SK-N-SH (cell line): ENCODE results near the gene EN1. TPM values are rescaled to one million over a fixed set of nuclear protein-coding genes. Genes with fewer than 3 reads are reported as not detected.

Experiments
- CTCF ChIA-PET: fragments of 300-600, 350-600 bp; formaldehyde crosslinking; extraction: SDS; loops from one replicate; lab custom pipeline; 2021; lab: Yijun Ruan, JAX
- POLR2A ChIA-PET: fragments of 350-600 bp; sonication (Branson Sonifier 250); formaldehyde crosslinking; extraction: SDS; loops from one replicate; lab custom pipeline; 2020; ENCODE audit warnings: antibody characterized with exemption, inconsistent platforms; lab: Yijun Ruan, JAX
- DNase-seq: peaks from one replicate; pipeline ENCODE4 v3.0.0; 2012
- H2AFZ ChIP-seq: fragments of 200-600 bp; sonication (generic); 2 replicates; pipeline ENCODE4 v1.8.1; 2016; ENCODE audit warnings: antibody characterized with exemption, mild to moderate bottlenecking, low read depth
- H3F3A ChIP-seq: fragments of 200-600 bp; sonication (generic); replicated peaks from 2 replicates; pipeline ENCODE3; 2016; ENCODE audit warnings: antibody characterized with exemption, mild to moderate bottlenecking; ENCODE audit not compliant: insufficient read depth
- H3K27ac ChIP-seq, 2 experiments: fragments of 200-500 bp in 1 of 2; fragments of 200-600 bp in 1 of 2; sonication (Bioruptor generic) in 1 of 2; sonication (generic), shearing (Covaris generic) in 1 of 2; 2 replicates each; pipeline versions ENCODE4 v1.5.1 to v1.6.1; 2014 to 2016; ENCODE audit warnings: low read depth in 2 of 2, inconsistent platforms in 1 of 2, low read length in 1 of 2, mild to moderate bottlenecking in 1 of 2, mixed read lengths in 1 of 2
- H3K27me3 ChIP-seq: fragments of 200-600 bp; sonication (generic), shearing (Covaris generic); 2 replicates; pipeline ENCODE4 v1.6.1; 2016; ENCODE audit warnings: mixed run types; ENCODE audit not compliant: insufficient read depth
- H3K36me3 ChIP-seq, 2 experiments: fragments of 200-500 bp in 1 of 2; fragments of 200-600 bp in 1 of 2; sonication (Bioruptor generic) in 1 of 2; sonication (generic) in 1 of 2; replicated peaks in 1 of 2; 2 replicates each; pipeline versions ENCODE3 to v1.5.1; 2014 to 2016; ENCODE audit warnings: low read length in 1 of 2, mild to moderate bottlenecking in 1 of 2; ENCODE audit not compliant: insufficient read depth in 2 of 2, control insufficient read depth in 1 of 2
- H3K4me1 ChIP-seq, 2 experiments: fragments of 200-500 bp in 1 of 2; fragments of 200-600 bp in 1 of 2; sonication (Bioruptor generic) in 1 of 2; sonication (generic), shearing (Covaris generic) in 1 of 2; 2 replicates each; pipeline versions ENCODE4 v1.5.1 to v1.6.1; 2014 to 2016; ENCODE audit warnings: low read depth in 1 of 2, low read length in 1 of 2, mixed run types in 1 of 2; ENCODE audit not compliant: insufficient read depth in 2 of 2, control insufficient read depth in 1 of 2
- H3K4me2 ChIP-seq: fragments of 200-600 bp; sonication (generic), shearing (Covaris generic); 2 replicates; pipeline ENCODE4 v1.6.1; 2017; ENCODE audit warnings: mixed run types
- H3K4me3 ChIP-seq, 2 experiments: fragments of 200-500 bp in 1 of 2; fragments of 200-600 bp in 1 of 2; sonication (Bioruptor generic) in 1 of 2; sonication (generic), shearing (Covaris generic) in 1 of 2; 2 replicates each; pipeline versions ENCODE4 v1.5.1 to v1.8.1; 2014 to 2016; ENCODE audit warnings: low read depth in 2 of 2, inconsistent platforms in 1 of 2, low read length in 1 of 2, mild to moderate bottlenecking in 1 of 2, mixed read lengths in 1 of 2, moderate library complexity in 1 of 2
- H3K79me2 ChIP-seq: fragments of 200-600 bp; sonication (generic); 2 replicates; pipeline ENCODE4 v1.8.1; 2017; ENCODE audit warnings: mild to moderate bottlenecking; ENCODE audit not compliant: insufficient read depth
- H3K9ac ChIP-seq: fragments of 200-600 bp; sonication (generic); 2 replicates; pipeline ENCODE4 v1.6.1; 2017; ENCODE audit warnings: mixed run types
- H3K9me2 ChIP-seq: fragments of 200-600 bp; sonication (generic); 2 replicates; pipeline ENCODE4 v1.6.1; 2017; ENCODE audit warnings: mixed run types
- H3K9me3 ChIP-seq: fragments of 200-600 bp; sonication (generic); 2 replicates; pipeline ENCODE4 v1.6.1; 2017; ENCODE audit warnings: mixed run types, mild to moderate bottlenecking, moderate library complexity
- H4K20me1 ChIP-seq: fragments of 200-600 bp; sonication (generic); 2 replicates; pipeline ENCODE4 v1.6.1; 2017; ENCODE audit warnings: mild to moderate bottlenecking, mixed run types; ENCODE audit not compliant: insufficient read depth
- EP300 ChIP-seq, 2 experiments: IDR thresholded peaks; 2 replicates each; pipeline versions ENCODE4 v1.4.0 to v1.6.1; 2012; ENCODE audit warnings: borderline replicate concordance in 1 of 2, low read depth in 1 of 2, low read length in 1 of 2
- FOSL2 ChIP-seq: IDR thresholded peaks from 2 replicates; pipeline ENCODE4 v1.4.0; 2012; ENCODE audit warnings: low read depth, mild to moderate bottlenecking, moderate library complexity, borderline replicate concordance
- FOXM1 ChIP-seq: IDR thresholded peaks from 2 replicates; pipeline ENCODE4 v1.4.0; 2012; ENCODE audit warnings: low read depth, mild to moderate bottlenecking
- GATA2 ChIP-seq: sonication (generic); formaldehyde crosslinking; IDR thresholded peaks from 2 replicates; pipeline ENCODE4 v1.5.0; 2020; ENCODE audit warnings: mild to moderate bottlenecking, missing genetic modification reagents
- JUND ChIP-seq: IDR thresholded peaks from 2 replicates; pipeline ENCODE4 v1.4.0; 2012
- MAX ChIP-seq: IDR thresholded peaks from 2 replicates; pipeline ENCODE4 v1.4.0; 2012; ENCODE audit warnings: low read depth
- PBX3 ChIP-seq: IDR thresholded peaks from 2 replicates; pipeline ENCODE4; 2012
- POLR2AphosphoS5 ChIP-seq: IDR thresholded peaks from 2 replicates; pipeline ENCODE4 v1.6.1; 2012; ENCODE audit warnings: low read depth, low read length
- RFX5 ChIP-seq: IDR thresholded peaks from 2 replicates; pipeline ENCODE4 v1.6.1; 2012; ENCODE audit warnings: mild to moderate bottlenecking, improper control_type of control experiment, low read length
- TAF1 ChIP-seq: IDR thresholded peaks from 2 replicates; pipeline ENCODE4 v1.6.1; 2012; ENCODE audit warnings: low read depth, mild to moderate bottlenecking, low read length, moderate library complexity, borderline replicate concordance
- TCF12 ChIP-seq: IDR thresholded peaks from 2 replicates; pipeline ENCODE4 v1.4.0; 2012
- TEAD4 ChIP-seq: IDR thresholded peaks from 2 replicates; pipeline ENCODE4 v1.4.0; 2012; ENCODE audit warnings: mild to moderate bottlenecking, borderline replicate concordance; ENCODE audit not compliant: insufficient read depth
- WGBS: methylation state at CpG from one replicate; pipeline ENCODE4 v1.1.6; 2017; ENCODE audit warnings: low lambda C conversion rate; 5-methylcytosine and 5-hydroxymethylcytosine counted together
- polyA plus RNA-seq, 3 experiments: library from polyadenylated mRNA; depleted of rRNA; stranded (reverse); fragments of >200 nt; gene quantifications; 2 replicates each; pipeline ENCODE4 v1.2.3, GENCODE V29; 2012
- TF ChIP-seq, protein P1 (sequence below): IDR thresholded peaks from 2 replicates; pipeline ENCODE4 v1.6.1; 2012; ENCODE audit warnings: mild to moderate bottlenecking, low read depth, low read length, moderate library complexity
- TF ChIP-seq, protein P2 (sequence below): fragments of 150-350 bp; IDR thresholded peaks from 2 replicates; pipeline ENCODE4 v1.6.1; 2017; ENCODE audit warnings: antibody characterized with exemption, low read length, low read depth, borderline replicate concordance

EN1 gene
- polyA plus RNA-seq, 1 of the 3 experiments (the other 2 are of a cell fraction), result not detected

GRCh38 chr2:118800736-118801135 lies 46.7 kb downstream of the EN1 start:
- Histone ChIP-seq H3K9me3 (no peaks in the 10 kb centered on the region), H3K27ac (no peak overlapping the region), H3K9ac (no peak overlapping the region), H2AFZ (no peak overlapping the region), H3K36me3 (no peaks in the 10 kb centered on the region), H4K20me1 (no peaks in the 10 kb centered on the region), H3K4me2 (no peak overlapping the region), H3K9me2 (no peaks in the 10 kb centered on the region), H3K4me3 (no peak overlapping the region), H3K27me3 (peaks cover 13% of the 10 kb centered on the region; the same call in 1 of the 2 replicates), H3K4me1 (no peaks in the 10 kb centered on the region), H3F3A (no peaks in the 10 kb centered on the region), H3K79me2 (no peaks in the 10 kb centered on the region)
- ChIA-PET POLR2A (no interaction called here), CTCF (no interaction called here)
- TF ChIP-seq EP300 (IDR thresholded peaks at IDR 0.05; ENCODE audit: borderline replicate concordance in 1 of 2, low read depth in 1 of 2, low read length in 1 of 2) (no peak), POLR2AphosphoS5 (no peak), MAX (no peak), RFX5 (no peak), GATA2 (CRISPR knock-in tag) (no peak), FOSL2 (no peak), TCF12 (no peak), TAF1 (no peak), JUND (no peak), TEAD4 (no peak), FOXM1 (no peak), PBX3 (no peak)
- TF ChIP-seq, protein P1, sequence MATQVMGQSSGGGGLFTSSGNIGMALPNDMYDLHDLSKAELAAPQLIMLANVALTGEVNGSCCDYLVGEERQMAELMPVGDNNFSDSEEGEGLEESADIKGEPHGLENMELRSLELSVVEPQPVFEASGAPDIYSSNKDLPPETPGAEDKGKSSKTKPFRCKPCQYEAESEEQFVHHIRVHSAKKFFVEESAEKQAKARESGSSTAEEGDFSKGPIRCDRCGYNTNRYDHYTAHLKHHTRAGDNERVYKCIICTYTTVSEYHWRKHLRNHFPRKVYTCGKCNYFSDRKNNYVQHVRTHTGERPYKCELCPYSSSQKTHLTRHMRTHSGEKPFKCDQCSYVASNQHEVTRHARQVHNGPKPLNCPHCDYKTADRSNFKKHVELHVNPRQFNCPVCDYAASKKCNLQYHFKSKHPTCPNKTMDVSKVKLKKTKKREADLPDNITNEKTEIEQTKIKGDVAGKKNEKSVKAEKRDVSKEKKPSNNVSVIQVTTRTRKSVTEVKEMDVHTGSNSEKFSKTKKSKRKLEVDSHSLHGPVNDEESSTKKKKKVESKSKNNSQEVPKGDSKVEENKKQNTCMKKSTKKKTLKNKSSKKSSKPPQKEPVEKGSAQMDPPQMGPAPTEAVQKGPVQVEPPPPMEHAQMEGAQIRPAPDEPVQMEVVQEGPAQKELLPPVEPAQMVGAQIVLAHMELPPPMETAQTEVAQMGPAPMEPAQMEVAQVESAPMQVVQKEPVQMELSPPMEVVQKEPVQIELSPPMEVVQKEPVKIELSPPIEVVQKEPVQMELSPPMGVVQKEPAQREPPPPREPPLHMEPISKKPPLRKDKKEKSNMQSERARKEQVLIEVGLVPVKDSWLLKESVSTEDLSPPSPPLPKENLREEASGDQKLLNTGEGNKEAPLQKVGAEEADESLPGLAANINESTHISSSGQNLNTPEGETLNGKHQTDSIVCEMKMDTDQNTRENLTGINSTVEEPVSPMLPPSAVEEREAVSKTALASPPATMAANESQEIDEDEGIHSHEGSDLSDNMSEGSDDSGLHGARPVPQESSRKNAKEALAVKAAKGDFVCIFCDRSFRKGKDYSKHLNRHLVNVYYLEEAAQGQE, result no peak
- TF ChIP-seq, protein P2, sequence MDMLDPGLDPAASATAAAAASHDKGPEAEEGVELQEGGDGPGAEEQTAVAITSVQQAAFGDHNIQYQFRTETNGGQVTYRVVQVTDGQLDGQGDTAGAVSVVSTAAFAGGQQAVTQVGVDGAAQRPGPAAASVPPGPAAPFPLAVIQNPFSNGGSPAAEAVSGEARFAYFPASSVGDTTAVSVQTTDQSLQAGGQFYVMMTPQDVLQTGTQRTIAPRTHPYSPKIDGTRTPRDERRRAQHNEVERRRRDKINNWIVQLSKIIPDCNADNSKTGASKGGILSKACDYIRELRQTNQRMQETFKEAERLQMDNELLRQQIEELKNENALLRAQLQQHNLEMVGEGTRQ, result no peak
- 26% methylated on average over 4 of the region's 4 CpGs for WGBS
- no peak for DNase-seq
